Body of pancreas (tissue), 4 donors: ENCODE results near the gene NLGN3. TPM values are rescaled to one million over a fixed set of nuclear protein-coding genes. Genes with fewer than 3 reads are reported as not detected.
A peak's percentile ranks its signal among the peaks of the same experiment; 100 is the strongest.

Experiments
- ATAC-seq: fragments of 150-250 bp; one replicate; pipeline ENCODE4 v1.9.1; 2016
- DNase-seq, 4 donors: peaks; one replicate each; pipeline ENCODE4 v3.0.0-alpha.2; 2019
- H3K27ac ChIP-seq, 4 donors: fragments of 200-600 bp; sonication (generic); 1 replicate in 3 of 4; 2 replicates in 1 of 4; pipeline versions ENCODE4 v1.5.1 to v1.6.1; 2016 to 2019; ENCODE audit warnings: mild to moderate bottlenecking in 1 of 4, mixed read lengths in 1 of 4, moderate library complexity in 1 of 4
- H3K27me3 ChIP-seq, 2 donors: fragments of 200-600 bp; sonication (generic); one replicate each; pipeline ENCODE4 v1.6.0; 2016; ENCODE audit warnings: mild to moderate bottlenecking in 1 of 2
- H3K36me3 ChIP-seq, 2 donors: fragments of 200-600 bp; sonication (generic); replicated peaks in 1 of 2; 2 replicates each; pipeline ENCODE4 v1.5.1; 2016; ENCODE audit warnings: low read depth in 2 of 2; ENCODE audit not compliant: insufficient read depth in 1 of 2
- H3K4me1 ChIP-seq: fragments of 200-600 bp; sonication (generic); one replicate; pipeline ENCODE4 v1.6.0; 2016
- H3K4me3 ChIP-seq, 2 donors: fragments of 200-600 bp; sonication (generic); 1 replicate in 1 of 2; 2 replicates in 1 of 2; pipeline ENCODE4 v1.5.1; 2016 to 2019
- H3K9me3 ChIP-seq, 3 donors: fragments of 200-600 bp; sonication (generic); 1 replicate in 2 of 3; 2 replicates in 1 of 3; pipeline ENCODE4 v1.5.1; 2016
- CTCF ChIP-seq, 7 experiments: fragments of 450-650 bp in 4 of 7; fragments of 200-600 bp in 3 of 7; sonication (generic) in 3 of 7; IDR thresholded peaks; one replicate each; pipeline ENCODE4 v1.5.1; 2016 to 2019; ENCODE audit warnings: antibody characterized with exemption in 7 of 7
- POLR2A ChIP-seq, 3 donors: fragments of 450-650 bp; IDR thresholded peaks; one replicate each; pipeline ENCODE4 v1.6.1; 2016; ENCODE audit warnings: antibody characterized with exemption in 3 of 3, mild to moderate bottlenecking in 2 of 3
- WGBS, 2 donors: methylation state at CpG; one replicate each; pipeline ENCODE4 v1.1.5; 2017; 5-methylcytosine and 5-hydroxymethylcytosine counted together
- intact Hi-C: fragments of 100-400 bp; cut with DNase I; formaldehyde crosslinking; loops from one replicate; pipeline ENCODE4 v1.15.1; 2023
- total RNA-seq, 2 donors: library from RNA; depleted of rRNA; stranded (reverse); fragments of >200 nt; gene quantifications; one replicate each; pipeline ENCODE4 v1.1.0, GENCODE V29; 2016

NLGN3 gene
- total RNA-seq, 2 donors from 2014 or later: 1.0 TPM; not detected in 1

GRCh38 chrX:71096760-71097032, 47.9 kb upstream of the NLGN3 start:
- Histone ChIP-seq H3K4me3 (peak overlapping the region; percentile 37 to 41), H3K4me1 (peaks cover 25% of the 10 kb centered on the region), H3K27me3 (no peaks in the 10 kb centered on the region), H3K27ac (peak overlapping the region in 1 of 4 donors; percentile 63), H3K9me3 (no peaks in the 10 kb centered on the region), H3K36me3 (no peaks in the 10 kb centered on the region)
- TF ChIP-seq POLR2A (IDR thresholded peaks at IDR 0.05) (no peak), CTCF (IDR thresholded peaks at IDR 0.05) (no peak)
- ATAC-seq (no peak), DNase-seq (no peak)
- 2% methylated on average over 5 of the region's 9 CpGs; no CpG with 5 or more reads in 1 of the 2 donors for WGBS, 2 donors
- intact Hi-C loops: no loop called here

DNA sequence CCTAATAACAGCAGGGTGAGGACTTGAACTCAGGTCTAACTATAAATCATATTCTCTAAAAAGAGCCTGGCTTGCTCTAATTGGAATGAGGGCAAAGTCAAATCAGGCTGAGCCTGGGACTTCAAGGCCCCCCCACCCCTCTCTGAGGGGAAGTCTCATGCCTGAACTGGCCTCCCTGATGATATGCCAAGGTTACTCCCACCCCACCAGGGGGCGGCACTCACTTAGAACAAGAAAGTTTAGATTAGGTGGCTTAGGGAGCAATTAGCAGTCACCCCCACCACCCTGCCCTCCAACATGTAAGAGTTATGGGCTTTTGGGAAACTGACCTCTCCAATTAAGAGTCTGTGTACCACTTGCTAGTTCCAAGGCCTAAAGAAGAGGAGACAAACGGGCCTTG, 46.3 kb upstream of the NLGN3 start:
- H3K4me1 ChIP-seq: peaks cover 25% of the 10 kb centered on the region
- H3K27me3 ChIP-seq: no peaks in the 10 kb centered on the region
- DNase-seq (peak; percentile 42 to 68 (median 56)), ATAC-seq (no peak)
- TF ChIP-seq POLR2A (IDR thresholded peaks at IDR 0.05) (no peak), CTCF (IDR thresholded peaks at IDR 0.05) (peak in 6 of 7 experiments; percentile 19 to 44 (median 34))
- no peak overlapping the region for H3K27ac ChIP-seq
- no peak overlapping the region for H3K4me3 ChIP-seq
- WGBS, 2 donors: 20 to 21% methylated on average over 1 to 2 of the region's 2 CpGs
- no peaks in the 10 kb centered on the region for H3K36me3 ChIP-seq
- intact Hi-C loops: no loop called here
- no peaks in the 10 kb centered on the region for H3K9me3 ChIP-seq

GRCh38 chrX:71098951-71099506, 45.6 kb upstream of the NLGN3 start:
- 59 to 60% methylated on average over 5 of the region's 5 CpGs for WGBS, 2 donors
- Histone ChIP-seq H3K27me3 (no peaks in the 10 kb centered on the region), H3K9me3 (no peaks in the 10 kb centered on the region), H3K36me3 (no peaks in the 10 kb centered on the region), H3K4me3 (no peak overlapping the region), H3K27ac (no peak overlapping the region), H3K4me1 (peaks cover 25% of the 10 kb centered on the region)
- ATAC-seq (no peak), DNase-seq (no peak)
- intact Hi-C loops: no loop called here
- TF ChIP-seq POLR2A (IDR thresholded peaks at IDR 0.05) (no peak), CTCF (IDR thresholded peaks at IDR 0.05) (no peak)

DNA sequence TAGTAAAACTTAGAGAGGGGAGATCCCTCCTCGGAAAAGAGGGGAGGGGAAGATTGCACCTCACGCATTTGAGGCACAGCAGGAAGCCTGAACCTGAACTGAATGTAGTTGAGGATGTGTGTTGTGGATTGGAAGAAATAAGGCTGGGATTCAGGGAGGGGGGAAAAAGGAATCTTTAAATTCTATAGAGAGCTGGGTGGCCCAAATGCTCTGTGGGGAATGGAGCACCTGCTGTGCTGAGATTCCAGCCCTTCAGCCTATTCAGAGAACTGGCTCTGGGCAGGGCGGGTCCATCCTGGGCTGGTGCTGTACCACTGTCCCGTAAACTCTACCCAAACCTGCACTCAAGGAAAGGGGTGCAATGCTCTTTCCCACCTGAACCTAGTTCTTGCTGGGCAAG, 44.9 kb upstream of the NLGN3 start:
- Histone ChIP-seq H3K9me3 (no peaks in the 10 kb centered on the region), H3K4me3 (no peak overlapping the region), H3K27ac (no peak overlapping the region), H3K27me3 (no peaks in the 10 kb centered on the region), H3K36me3 (no peaks in the 10 kb centered on the region), H3K4me1 (peaks cover 25% of the 10 kb centered on the region)
- DNase-seq (no peak), ATAC-seq (no peak)
- intact Hi-C loops: no loop called here
- WGBS, 2 donors: 85 to 93% methylated on average over 2 to 4 of the region's 4 CpGs
- TF ChIP-seq CTCF (IDR thresholded peaks at IDR 0.05): no peak
- no peak for TF ChIP-seq POLR2A (IDR thresholded peaks at IDR 0.05)
